B cell (primary cell): Measurements from ENCODE around the gene KCTD13. TPM values are rescaled to one million over a fixed set of nuclear protein-coding genes. Genes with fewer than 3 reads are reported as not detected.

Experiments used
- ATAC-seq: fragments of 200-7000 bp; cut with Tn5 transposase; one replicate; pipeline ENCODE4 v1.10.0; 2021; ENCODE audit warnings: low read depth, mild to moderate bottlenecking, moderate number of reproducible peaks, moderate library complexity
- CTCF ChIA-PET: fragments of 350-600 bp; sonication (Branson Sonifier 250); formaldehyde crosslinking; loops from one replicate; lab custom pipeline; 2021; ENCODE audit warnings: antibody characterized with exemption, inconsistent platforms; lab: Charles Lee
- POLR2A ChIA-PET: fragments of 350-600 bp; sonication (Branson Sonifier 250); formaldehyde crosslinking; loops from one replicate; lab custom pipeline; 2021; ENCODE audit warnings: antibody characterized with exemption; lab: Charles Lee
- DNase-seq: peaks from one replicate; pipeline ENCODE4 v3.0.0; 2013
- H2AFZ ChIP-seq: 2 replicates; pipeline ENCODE4 v1.6.1; 2012; ENCODE audit warnings: mild to moderate bottlenecking, low read depth, low read length; ENCODE audit not compliant: insufficient read depth, poor library complexity, severe bottlenecking
- H3K27ac ChIP-seq, 2 donors: 1 replicate in 1 of 2; 2 replicates in 1 of 2; pipeline ENCODE4 v1.5.1; 2012 to 2013; ENCODE audit warnings: low read length in 2 of 2, mild to moderate bottlenecking in 2 of 2, moderate library complexity in 1 of 2
- H3K27me3 ChIP-seq, 4 experiments: fragments of 200-600 bp in 1 of 4; sonication (generic) in 1 of 4; replicated peaks in 1 of 4; 1 replicate in 2 of 4; 2 replicates in 2 of 4; pipeline versions ENCODE4 v1.6.1 to v1.7.0; 2013 to 2016; ENCODE audit warnings: low read length in 3 of 4, mild to moderate bottlenecking in 2 of 4, mixed read lengths in 1 of 4, moderate library complexity in 1 of 4; ENCODE audit not compliant: insufficient read depth in 4 of 4, control insufficient read depth in 3 of 4; ENCODE audit errors: control extremely low read depth in 1 of 4
- H3K36me3 ChIP-seq, 2 experiments: replicated peaks in 1 of 2; 1 replicate in 1 of 2; 2 replicates in 1 of 2; pipeline versions ENCODE4 v1.6.1 to v1.7.1; 2013; ENCODE audit warnings: low read length in 1 of 2; ENCODE audit not compliant: insufficient read depth in 2 of 2, control insufficient read depth in 1 of 2; ENCODE audit errors: control extremely low read depth in 1 of 2, extremely low read depth in 1 of 2
- H3K4me1 ChIP-seq, 2 donors: fragments of 200-600 bp in 1 of 2; sonication (generic) in 1 of 2; 1 replicate in 1 of 2; 2 replicates in 1 of 2; pipeline versions ENCODE4 v1.5.1 to v1.6.1; 2013 to 2017; ENCODE audit warnings: low read length in 2 of 2; ENCODE audit not compliant: control insufficient read depth in 2 of 2, insufficient read depth in 2 of 2
- H3K4me2 ChIP-seq: replicated peaks from 2 replicates; pipeline ENCODE3; 2012; ENCODE audit warnings: mild to moderate bottlenecking, low read depth, low read length; ENCODE audit not compliant: poor library complexity, severe bottlenecking
- H3K4me3 ChIP-seq, 5 experiments: fragments of 200-600 bp in 1 of 5; sonication (generic) in 1 of 5; 1 replicate in 3 of 5; 2 replicates in 2 of 5; pipeline versions ENCODE4 v1.5.1 to v1.7.0; 2011 to 2016; ENCODE audit warnings: low read length in 4 of 5, mild to moderate bottlenecking in 4 of 5, low read depth in 2 of 5, control low read depth in 1 of 5, moderate library complexity in 1 of 5; ENCODE audit not compliant: insufficient read depth in 1 of 5; ENCODE audit errors: control extremely low read depth in 1 of 5, extremely low read depth in 1 of 5
- H3K79me2 ChIP-seq: fragments of 200-600 bp; sonication (generic); one replicate; pipeline ENCODE4 v1.6.0; 2016; ENCODE audit warnings: low read length; ENCODE audit not compliant: control insufficient read depth, insufficient read depth
- H3K9ac ChIP-seq: fragments of 200-600 bp; sonication (generic); 2 replicates; pipeline ENCODE4 v1.6.1; 2017; ENCODE audit warnings: mild to moderate bottlenecking, low read length, moderate library complexity
- H3K9me3 ChIP-seq, 3 donors: one replicate each; pipeline versions ENCODE4 v1.6.1 to v1.7.1; 2013; ENCODE audit warnings: low read length in 2 of 3; ENCODE audit not compliant: control insufficient read depth in 2 of 3, insufficient read depth in 1 of 3; ENCODE audit errors: control extremely low read depth in 1 of 3
- H4K20me1 ChIP-seq: 2 replicates; pipeline ENCODE4 v1.6.0; 2012; ENCODE audit warnings: mild to moderate bottlenecking, low read length; ENCODE audit not compliant: insufficient read depth, control insufficient read depth, poor library complexity, severe bottlenecking
- H3K27ac Mint-ChIP-seq: one replicate; pipeline ENCODE4 v1.8.0; 2021; ENCODE audit warnings: mixed read lengths
- H3K27me3 Mint-ChIP-seq: one replicate; pipeline ENCODE4 v1.8.0; 2021; ENCODE audit warnings: mixed read lengths
- H3K4me1 Mint-ChIP-seq: one replicate; pipeline ENCODE4 v1.8.0; 2021; ENCODE audit warnings: mixed read lengths
- H3K4me3 Mint-ChIP-seq: one replicate; pipeline ENCODE4 v1.8.0; 2021; ENCODE audit warnings: mixed read lengths
- H3K9me3 Mint-ChIP-seq: one replicate; pipeline ENCODE4 v1.8.0; 2022; ENCODE audit warnings: mixed read lengths; ENCODE audit not compliant: insufficient read depth
- EZH2 ChIP-seq: IDR thresholded peaks from 2 replicates; pipeline ENCODE4 v1.6.1; 2012; ENCODE audit warnings: borderline replicate concordance, low read depth, mild to moderate bottlenecking, moderate library complexity, low read length; ENCODE audit not compliant: insufficient read depth, poor library complexity, severe bottlenecking
- WGBS: methylation state at CpG from one replicate; pipeline ENCODE4 v1.1.5; 2013; ENCODE audit warnings: missing lambda C conversion rate; ENCODE audit not compliant: insufficient coverage; 5-methylcytosine and 5-hydroxymethylcytosine counted together
- intact Hi-C: fragments of 100-400 bp; cut with micrococcal nuclease; formaldehyde crosslinking; loops from one replicate; pipeline ENCODE4 v1.10.0; 2022
- polyA plus RNA-seq: library from polyadenylated mRNA; depleted of rRNA; stranded (reverse); fragments of >200 nt; gene quantifications from 2 replicates; pipeline ENCODE4 v1.2.3, GENCODE V29; 2012
- total RNA-seq, 2 donors: library from RNA; stranded (reverse); fragments of 120-200 nt in 1 of 2; gene quantifications; 1 replicate in 1 of 2; 2 replicates in 1 of 2; pipeline versions ENCODE4 v1.2.3 to v1.2.4, GENCODE V29; 2013 to 2022
- TF ChIP-seq, protein P1 (sequence below): fragments of 200-600 bp; IDR thresholded peaks from one replicate; pipeline ENCODE4 v1.8.0; 2022; ENCODE audit warnings: antibody characterized with exemption, mild to moderate bottlenecking

The KCTD13 gene
- total and polyA plus RNA-seq, 2 donors (not counting 1 experiment from before 2014, with no cell fraction given) = 61.5 to 74.3 TPM

DNA sequence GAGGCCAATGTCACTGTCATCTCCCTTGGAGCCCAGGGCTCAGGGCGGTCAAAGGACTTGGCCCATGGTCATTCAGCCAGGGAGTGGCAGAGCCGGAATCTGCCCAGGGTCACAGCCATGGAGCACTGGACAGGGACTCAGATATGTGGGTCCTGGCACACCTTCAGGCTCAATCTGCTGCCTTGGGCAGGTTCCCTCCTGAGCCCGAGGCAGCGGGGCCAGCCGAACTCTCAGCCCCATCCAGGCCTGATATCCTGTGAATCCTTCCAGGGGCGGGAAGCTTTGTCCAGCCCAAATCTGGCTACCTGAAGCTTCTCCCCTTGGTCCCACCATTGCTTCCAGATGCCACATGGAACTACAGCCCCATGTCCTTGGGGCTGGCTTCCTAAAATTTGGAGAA lies 50.8 kb downstream of the KCTD13 start:
- H3K4me2 ChIP-seq = no peak overlapping the region
- Mint-ChIP-seq H3K9me3 (no peaks in the 10 kb centered on the region), H3K27me3 (peaks cover 25% of the 10 kb centered on the region), H3K4me3 (no peak overlapping the region), H3K27ac (no peak overlapping the region), H3K4me1 (peaks cover 16% of the 10 kb centered on the region)
- POLR2A ChIA-PET = interaction anchor here (0.6 kb wide), 1 partner anchor 528 kb away, joined by 7 read pairs; no protein-coding TSS in a partner anchor
- DNase-seq (no peak), ATAC-seq (no peak)
- no peak overlapping the region for H3K4me3 ChIP-seq
- H3K36me3 ChIP-seq = no peaks in the 10 kb centered on the region
- no peaks in the 10 kb centered on the region for H3K79me2 ChIP-seq
- no peaks in the 10 kb centered on the region for H4K20me1 ChIP-seq
- TF ChIP-seq, protein P1, sequence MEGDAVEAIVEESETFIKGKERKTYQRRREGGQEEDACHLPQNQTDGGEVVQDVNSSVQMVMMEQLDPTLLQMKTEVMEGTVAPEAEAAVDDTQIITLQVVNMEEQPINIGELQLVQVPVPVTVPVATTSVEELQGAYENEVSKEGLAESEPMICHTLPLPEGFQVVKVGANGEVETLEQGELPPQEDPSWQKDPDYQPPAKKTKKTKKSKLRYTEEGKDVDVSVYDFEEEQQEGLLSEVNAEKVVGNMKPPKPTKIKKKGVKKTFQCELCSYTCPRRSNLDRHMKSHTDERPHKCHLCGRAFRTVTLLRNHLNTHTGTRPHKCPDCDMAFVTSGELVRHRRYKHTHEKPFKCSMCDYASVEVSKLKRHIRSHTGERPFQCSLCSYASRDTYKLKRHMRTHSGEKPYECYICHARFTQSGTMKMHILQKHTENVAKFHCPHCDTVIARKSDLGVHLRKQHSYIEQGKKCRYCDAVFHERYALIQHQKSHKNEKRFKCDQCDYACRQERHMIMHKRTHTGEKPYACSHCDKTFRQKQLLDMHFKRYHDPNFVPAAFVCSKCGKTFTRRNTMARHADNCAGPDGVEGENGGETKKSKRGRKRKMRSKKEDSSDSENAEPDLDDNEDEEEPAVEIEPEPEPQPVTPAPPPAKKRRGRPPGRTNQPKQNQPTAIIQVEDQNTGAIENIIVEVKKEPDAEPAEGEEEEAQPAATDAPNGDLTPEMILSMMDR = no peak
- no peak for TF ChIP-seq EZH2
- intact Hi-C loops = no loop called here
- H3K27ac ChIP-seq = no peak overlapping the region
- H3K27me3 ChIP-seq = peaks cover 0 to 38% (median 10%) of the 10 kb centered on the region in 4 experiments
- WGBS = 90% methylated on average over 6 of the region's 6 CpGs
- H2AFZ ChIP-seq = no peak overlapping the region
- H3K9me3 ChIP-seq = peaks cover 0 to 14% (median 3%) of the 10 kb centered on the region in 3 donors
- peaks cover 17 to 18% of the 10 kb centered on the region in 2 donors for H3K4me1 ChIP-seq
- H3K9ac ChIP-seq = no peak overlapping the region
- CTCF ChIA-PET = no interaction called here

DNA sequence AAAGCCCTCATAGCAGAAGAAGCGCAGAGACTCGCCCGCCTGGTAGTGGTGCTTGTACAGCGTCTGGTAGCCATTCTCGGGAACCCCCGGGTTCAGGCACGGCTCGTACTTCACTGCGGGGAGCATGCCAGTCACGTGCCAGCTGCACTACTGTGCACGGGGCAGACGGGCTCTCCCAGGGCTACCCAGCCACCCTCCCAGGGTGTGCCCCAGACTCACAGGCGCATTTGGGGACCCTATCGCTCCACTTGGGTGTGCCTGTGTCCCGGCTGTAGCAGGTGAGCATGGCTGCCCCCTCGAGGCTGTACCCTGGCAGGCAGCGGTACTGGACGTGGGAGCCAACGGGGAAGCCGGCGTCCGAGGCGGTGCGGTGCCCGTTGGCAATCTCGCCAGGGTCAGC lies 52.7 kb downstream of the KCTD13 start:
- Histone ChIP-seq H3K36me3 (no peaks in the 10 kb centered on the region), H3K4me2 (no peak overlapping the region), H3K79me2 (no peaks in the 10 kb centered on the region), H2AFZ (no peak overlapping the region), H3K9me3 (peaks cover 0 to 14% (median 3%) of the 10 kb centered on the region in 3 donors), H3K4me3 (no peak overlapping the region), H4K20me1 (no peaks in the 10 kb centered on the region), H3K9ac (no peak overlapping the region), H3K27me3 (peaks cover 0 to 31% (median 10%) of the 10 kb centered on the region in 4 experiments), H3K4me1 (peaks cover 17 to 18% of the 10 kb centered on the region in 2 donors), H3K27ac (no peak overlapping the region)
- Mint-ChIP-seq H3K27me3 (peaks cover 19% of the 10 kb centered on the region), H3K4me1 (peaks cover 16% of the 10 kb centered on the region), H3K9me3 (no peaks in the 10 kb centered on the region), H3K27ac (no peak overlapping the region), H3K4me3 (no peak overlapping the region)
- DNase-seq (no peak), ATAC-seq (no peak)
- 94% methylated on average over 26 of the region's 26 CpGs for WGBS
- ChIA-PET POLR2A (no interaction called here), CTCF (no interaction called here)
- intact Hi-C loops = no loop called here
- TF ChIP-seq EZH2 = no peak
- TF ChIP-seq, protein P1 = no peak
